BE2C (cell line): ENCODE results near the gene NUP54.
A peak's percentile ranks its signal among the peaks of the same experiment; 100 is the strongest.

Experiments used
- DNase-seq: peaks from one replicate; pipeline ENCODE4 v3.0.0-alpha.2; 2020
- H3K27me3 ChIP-seq: fragments of 250-450 bp; sonication (Bioruptor Pico); 2 replicates; pipeline ENCODE4 v1.5.1; 2020; ENCODE audit warnings: mild to moderate bottlenecking
- H3K36me3 ChIP-seq: fragments of 250-450 bp; sonication (Bioruptor Pico); 2 replicates; pipeline ENCODE4 v1.5.1; 2020; ENCODE audit warnings: mild to moderate bottlenecking
- H3K4me1 ChIP-seq: fragments of 250-450 bp; sonication (Bioruptor Pico); 2 replicates; pipeline ENCODE4 v1.5.1; 2020
- H3K4me3 ChIP-seq: 2 replicates; pipeline ENCODE4 v1.5.1; 2011; ENCODE audit warnings: low read depth, low read length
- H3K9me3 ChIP-seq: fragments of 250-450 bp; sonication (Bioruptor Pico); 2 replicates; pipeline ENCODE4 v1.5.1; 2020
- TF ChIP-seq, protein P1 (sequence below): IDR thresholded peaks from 2 replicates; pipeline ENCODE4 v1.5.1; 2012; ENCODE audit warnings: mild to moderate bottlenecking, low read depth, low read length

NUP54 gene

DNA sequence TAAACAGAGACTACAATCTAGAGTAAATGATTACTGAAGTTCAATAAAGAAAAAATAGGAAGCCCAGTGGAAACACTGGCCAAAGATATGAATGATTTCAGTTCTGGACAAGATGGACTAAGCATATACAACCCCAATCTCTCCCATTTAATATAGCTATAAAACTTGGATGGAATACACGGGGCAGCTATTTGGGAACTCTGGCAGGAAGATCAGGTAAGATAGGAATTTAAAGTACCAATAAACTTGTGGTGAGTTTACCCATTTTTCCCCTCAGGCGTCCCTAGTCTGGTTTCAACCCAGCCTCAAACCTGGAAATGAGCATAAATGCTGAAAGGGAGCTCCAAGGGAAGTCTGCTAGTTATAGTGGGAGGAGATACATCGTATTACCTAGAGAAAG, 20.4 kb downstream of the NUP54 start:
- H3K36me3 ChIP-seq: peaks cover 39% of the 10 kb centered on the region
- no peaks in the 10 kb centered on the region for H3K4me1 ChIP-seq
- H3K9me3 ChIP-seq: no peaks in the 10 kb centered on the region
- no peak for DNase-seq
- TF ChIP-seq, protein P1, sequence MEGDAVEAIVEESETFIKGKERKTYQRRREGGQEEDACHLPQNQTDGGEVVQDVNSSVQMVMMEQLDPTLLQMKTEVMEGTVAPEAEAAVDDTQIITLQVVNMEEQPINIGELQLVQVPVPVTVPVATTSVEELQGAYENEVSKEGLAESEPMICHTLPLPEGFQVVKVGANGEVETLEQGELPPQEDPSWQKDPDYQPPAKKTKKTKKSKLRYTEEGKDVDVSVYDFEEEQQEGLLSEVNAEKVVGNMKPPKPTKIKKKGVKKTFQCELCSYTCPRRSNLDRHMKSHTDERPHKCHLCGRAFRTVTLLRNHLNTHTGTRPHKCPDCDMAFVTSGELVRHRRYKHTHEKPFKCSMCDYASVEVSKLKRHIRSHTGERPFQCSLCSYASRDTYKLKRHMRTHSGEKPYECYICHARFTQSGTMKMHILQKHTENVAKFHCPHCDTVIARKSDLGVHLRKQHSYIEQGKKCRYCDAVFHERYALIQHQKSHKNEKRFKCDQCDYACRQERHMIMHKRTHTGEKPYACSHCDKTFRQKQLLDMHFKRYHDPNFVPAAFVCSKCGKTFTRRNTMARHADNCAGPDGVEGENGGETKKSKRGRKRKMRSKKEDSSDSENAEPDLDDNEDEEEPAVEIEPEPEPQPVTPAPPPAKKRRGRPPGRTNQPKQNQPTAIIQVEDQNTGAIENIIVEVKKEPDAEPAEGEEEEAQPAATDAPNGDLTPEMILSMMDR: no peak
- no peaks in the 10 kb centered on the region for H3K27me3 ChIP-seq
- H3K4me3 ChIP-seq: no peak overlapping the region

DNA sequence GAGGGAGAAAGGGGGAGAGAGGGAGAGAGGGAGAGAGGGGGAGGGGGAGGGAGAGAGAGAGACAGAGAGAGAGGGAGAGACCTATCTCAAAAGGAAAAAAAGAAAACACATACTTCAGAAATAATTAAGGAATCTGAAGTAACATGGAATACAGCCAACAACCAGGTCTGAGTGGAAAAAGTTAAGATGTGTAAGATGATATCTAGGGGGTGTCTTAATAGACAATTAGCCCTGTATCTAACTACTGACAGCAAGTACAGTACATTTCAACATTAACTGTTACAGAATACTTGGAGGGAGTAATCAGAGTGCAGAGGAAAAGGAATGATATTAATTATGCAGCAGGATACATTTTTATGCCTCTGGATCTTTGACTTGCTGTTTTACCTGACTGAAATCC, 22.4 kb downstream of the NUP54 start:
- no peaks in the 10 kb centered on the region for H3K9me3 ChIP-seq
- peaks cover 45% of the 10 kb centered on the region for H3K36me3 ChIP-seq
- no peaks in the 10 kb centered on the region for H3K4me1 ChIP-seq
- no peaks in the 10 kb centered on the region for H3K27me3 ChIP-seq
- DNase-seq: no peak
- TF ChIP-seq, protein P1: no peak
- no peak overlapping the region for H3K4me3 ChIP-seq

DNA sequence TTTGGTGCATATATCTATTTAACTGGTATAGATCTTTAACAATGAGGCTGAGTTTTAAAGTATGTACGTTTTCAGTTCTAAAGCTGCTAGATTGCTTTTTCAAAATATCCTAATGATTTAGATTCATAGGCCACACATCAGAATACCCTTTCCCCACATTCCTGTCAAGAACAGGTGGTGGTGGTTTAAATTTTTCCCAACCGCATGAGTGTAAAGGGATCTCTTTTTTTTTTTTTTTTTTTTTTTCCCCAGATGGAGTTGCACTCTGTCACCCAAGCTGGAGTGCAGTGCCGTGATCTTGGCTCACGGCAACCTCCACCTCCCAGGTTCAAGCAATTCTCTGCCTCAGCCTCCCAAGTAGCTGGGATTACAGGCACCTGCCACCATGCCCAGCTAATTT, 28.0 kb downstream of the NUP54 start:
- Histone ChIP-seq H3K4me1 (no peaks in the 10 kb centered on the region), H3K9me3 (no peaks in the 10 kb centered on the region), H3K27me3 (no peaks in the 10 kb centered on the region), H3K36me3 (peaks cover 74% of the 10 kb centered on the region), H3K4me3 (no peak overlapping the region)
- TF ChIP-seq, protein P1: no peak
- DNase-seq: no peak

DNA sequence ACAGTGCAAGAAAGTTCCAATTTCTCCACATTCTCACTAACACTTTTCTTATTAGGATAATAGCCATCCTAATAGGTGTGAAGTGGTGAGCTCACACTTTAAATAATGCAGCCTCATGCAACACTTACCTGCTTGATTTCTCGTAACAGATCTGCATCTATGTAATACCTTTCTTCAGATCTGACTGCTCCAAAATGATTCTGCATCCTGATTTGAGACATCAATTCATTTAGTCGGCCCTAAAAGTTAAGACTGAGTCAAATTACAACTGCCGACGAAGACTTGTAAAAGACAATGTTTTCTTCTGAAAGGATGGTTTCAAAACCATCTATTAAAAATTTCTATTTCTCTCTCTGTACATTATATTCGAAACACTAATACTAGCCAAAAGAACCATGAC, 30.7 kb downstream of the NUP54 start:
- H3K36me3 ChIP-seq: peaks cover 63% of the 10 kb centered on the region

DNA sequence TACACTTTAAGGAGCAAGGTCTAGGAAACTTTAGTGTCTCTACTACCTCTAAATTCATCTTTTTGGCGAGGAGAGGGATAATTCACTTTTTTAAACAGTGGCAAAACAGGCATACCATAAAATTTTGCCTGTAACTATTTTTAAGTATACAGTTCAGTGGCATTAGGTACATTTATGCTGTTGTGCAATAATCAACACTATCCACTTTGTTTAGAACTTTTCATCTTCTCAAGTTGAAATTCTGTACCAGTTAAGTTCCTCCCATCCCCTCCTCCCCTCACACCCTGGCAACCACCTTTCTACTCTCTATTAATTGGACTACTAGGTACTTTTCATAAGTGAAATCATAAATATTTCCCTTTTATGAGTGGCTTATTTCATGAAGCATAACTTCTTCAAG, 31.4 kb downstream of the NUP54 start:
- TF ChIP-seq, protein P1: no peak
- Histone ChIP-seq H3K9me3 (no peaks in the 10 kb centered on the region), H3K4me1 (no peaks in the 10 kb centered on the region), H3K4me3 (no peak overlapping the region), H3K27me3 (no peaks in the 10 kb centered on the region), H3K36me3 (peaks cover 56% of the 10 kb centered on the region)
- DNase-seq: no peak

More for the DNA sequence above, 30.7 kb downstream of the NUP54 start:
- Histone ChIP-seq H3K27me3 (no peaks in the 10 kb centered on the region), H3K4me1 (no peaks in the 10 kb centered on the region), H3K9me3 (no peaks in the 10 kb centered on the region), H3K4me3 (no peak overlapping the region)
- DNase-seq: no peak
- TF ChIP-seq, protein P1: no peak

DNA sequence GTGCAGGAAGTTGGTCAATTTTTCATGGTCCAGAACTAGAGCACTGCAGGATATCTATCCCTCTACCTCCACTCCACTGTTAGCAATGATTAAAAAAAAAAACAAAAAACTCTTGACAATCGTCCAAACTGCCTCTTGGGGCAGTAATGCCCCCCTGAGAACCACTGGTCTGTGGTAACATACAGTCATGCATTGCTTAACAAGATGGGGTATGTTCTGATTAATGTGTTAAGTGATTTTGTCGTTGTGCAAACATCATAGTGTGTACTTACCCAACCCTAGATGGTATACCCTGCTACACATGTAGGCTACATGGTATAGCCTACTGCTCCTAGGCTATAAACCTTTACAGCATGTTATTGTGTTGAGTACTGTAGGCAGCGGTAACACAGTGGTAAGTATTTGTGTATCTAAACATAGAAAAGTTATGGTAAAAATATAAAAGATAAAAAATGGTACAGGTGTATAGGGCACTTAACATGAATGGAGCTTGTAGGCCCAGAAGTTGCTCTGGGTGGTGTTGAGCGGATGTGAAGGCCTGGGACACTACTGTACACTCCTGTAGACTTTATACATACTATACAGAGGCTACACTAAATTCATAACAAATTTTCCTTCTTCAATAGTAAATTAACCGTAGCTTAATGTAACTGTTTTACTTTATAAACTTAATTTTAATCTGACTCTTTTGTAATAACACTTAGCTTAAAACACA, 39.6 kb downstream of the NUP54 start:
- DNase-seq: peak; percentile 10
- H3K27me3 ChIP-seq: no peaks in the 10 kb centered on the region
- TF ChIP-seq, protein P1: peak; percentile 43
- no peak overlapping the region for H3K4me3 ChIP-seq
- H3K36me3 ChIP-seq: peaks cover 6% of the 10 kb centered on the region
- no peaks in the 10 kb centered on the region for H3K9me3 ChIP-seq
- no peaks in the 10 kb centered on the region for H3K4me1 ChIP-seq
